ENCODE measurements around the gene USP37.

DNA sequence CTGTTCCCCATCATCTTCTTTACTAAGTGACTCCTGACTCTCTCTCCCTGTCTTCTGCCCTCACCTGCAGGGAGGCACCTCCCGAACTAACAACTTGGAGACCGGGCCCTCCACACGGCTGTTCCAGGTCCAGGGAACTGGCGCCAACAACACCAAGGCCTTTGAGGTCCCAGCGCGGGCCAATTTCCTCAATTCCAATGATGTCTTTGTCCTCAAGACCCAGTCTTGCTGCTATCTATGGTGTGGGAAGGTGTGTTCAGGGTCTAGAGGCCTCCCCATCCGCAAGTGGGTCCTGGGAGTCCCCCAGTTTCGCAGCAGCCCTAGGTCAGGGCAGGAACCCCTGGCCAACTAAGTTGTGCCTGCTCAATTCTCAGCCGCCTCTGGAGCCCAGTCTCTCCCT lies 133.7 kb downstream of the USP37 start:
- TF ChIP-seq, protein P1, sequence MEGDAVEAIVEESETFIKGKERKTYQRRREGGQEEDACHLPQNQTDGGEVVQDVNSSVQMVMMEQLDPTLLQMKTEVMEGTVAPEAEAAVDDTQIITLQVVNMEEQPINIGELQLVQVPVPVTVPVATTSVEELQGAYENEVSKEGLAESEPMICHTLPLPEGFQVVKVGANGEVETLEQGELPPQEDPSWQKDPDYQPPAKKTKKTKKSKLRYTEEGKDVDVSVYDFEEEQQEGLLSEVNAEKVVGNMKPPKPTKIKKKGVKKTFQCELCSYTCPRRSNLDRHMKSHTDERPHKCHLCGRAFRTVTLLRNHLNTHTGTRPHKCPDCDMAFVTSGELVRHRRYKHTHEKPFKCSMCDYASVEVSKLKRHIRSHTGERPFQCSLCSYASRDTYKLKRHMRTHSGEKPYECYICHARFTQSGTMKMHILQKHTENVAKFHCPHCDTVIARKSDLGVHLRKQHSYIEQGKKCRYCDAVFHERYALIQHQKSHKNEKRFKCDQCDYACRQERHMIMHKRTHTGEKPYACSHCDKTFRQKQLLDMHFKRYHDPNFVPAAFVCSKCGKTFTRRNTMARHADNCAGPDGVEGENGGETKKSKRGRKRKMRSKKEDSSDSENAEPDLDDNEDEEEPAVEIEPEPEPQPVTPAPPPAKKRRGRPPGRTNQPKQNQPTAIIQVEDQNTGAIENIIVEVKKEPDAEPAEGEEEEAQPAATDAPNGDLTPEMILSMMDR (conservative IDR thresholded peaks at IDR 0.05; ENCODE audit: low read depth, low read length) = no peak
- TF ChIP-seq EZH2phosphoT487 (IDR thresholded peaks at IDR 0.05; ENCODE audit: borderline replicate concordance, low read length) = no peak
